CD1c-positive myeloid dendritic cell (primary cell): ENCODE measurements around the gene NUP153.
"Not testable (repeated sequence)": the region's sequence is repeated elsewhere in the genome, so short reads cannot be mapped to it uniquely, and the experiment has no call there.

ENCODE experiments used
- DNase-seq: peaks from one replicate; pipeline ENCODE4 v3.0.0-alpha.2; 2016; ENCODE audit errors: extremely low spot score

The NUP153 gene

DNA sequence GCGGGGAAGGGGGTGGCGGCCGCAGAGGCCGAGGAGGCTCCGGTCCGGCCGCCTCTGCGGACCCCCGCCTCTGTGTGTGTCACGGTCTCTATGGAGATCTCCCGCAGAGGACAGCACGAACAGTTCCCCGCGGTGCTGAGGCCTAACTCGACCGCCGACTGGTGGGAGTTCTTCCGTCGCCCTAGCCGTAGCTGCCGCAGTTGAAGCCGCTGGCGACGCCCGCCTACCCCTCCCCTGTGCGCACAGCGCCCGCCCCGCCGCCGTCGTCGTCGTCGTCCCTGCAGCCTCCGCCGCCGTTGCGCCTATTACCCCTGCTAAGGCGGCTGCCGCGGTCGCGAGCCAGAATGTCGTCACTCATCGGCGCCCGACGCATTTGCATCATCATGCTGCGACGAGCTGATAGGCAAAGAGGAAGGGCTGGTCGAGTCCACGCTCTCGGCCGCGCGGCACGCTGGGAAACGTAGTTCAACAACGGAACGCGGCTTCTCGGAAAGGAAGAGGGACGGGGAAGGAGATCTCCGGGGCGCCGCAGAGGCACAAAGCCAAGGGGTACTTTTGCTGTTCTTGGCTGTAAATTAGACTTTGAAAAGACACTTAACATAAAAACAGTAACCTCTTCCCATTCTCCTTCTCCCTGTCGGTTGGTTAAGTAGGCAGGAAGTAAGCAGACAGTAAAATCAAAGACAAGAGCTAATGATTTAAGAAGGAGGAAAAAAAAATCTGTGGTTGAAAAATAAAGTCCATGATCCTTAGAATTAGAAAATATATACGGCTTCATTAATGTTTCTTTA is at the start of gene NUP153:
NUP153 (minus strand) TSS at position 346 of the 791 bp plus-strand sequence. CDS start 538 bp downstream, outside the sequence.
- peak; percentile 100 for DNase-seq

DNA sequence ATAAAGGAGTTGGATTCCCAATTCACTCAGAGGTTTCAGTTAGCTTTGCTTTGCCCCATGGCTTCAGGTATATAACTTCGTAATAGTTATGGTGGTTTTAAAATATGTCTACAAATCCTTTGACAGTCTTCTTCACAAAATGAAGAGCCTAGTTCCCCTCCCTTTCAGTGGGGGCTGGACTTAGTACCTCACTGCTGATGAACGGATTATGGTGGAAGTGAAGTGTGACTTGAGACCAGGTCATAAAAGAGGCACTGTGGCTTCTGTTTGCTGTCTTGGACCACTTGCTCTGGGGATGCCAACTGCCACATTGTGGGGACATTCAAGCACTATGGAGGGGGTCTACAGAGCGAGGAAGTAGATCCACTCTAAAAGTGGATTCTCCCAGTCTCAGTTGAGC is 47.5 kb upstream of the NUP153 start:
- no peak for DNase-seq

DNA sequence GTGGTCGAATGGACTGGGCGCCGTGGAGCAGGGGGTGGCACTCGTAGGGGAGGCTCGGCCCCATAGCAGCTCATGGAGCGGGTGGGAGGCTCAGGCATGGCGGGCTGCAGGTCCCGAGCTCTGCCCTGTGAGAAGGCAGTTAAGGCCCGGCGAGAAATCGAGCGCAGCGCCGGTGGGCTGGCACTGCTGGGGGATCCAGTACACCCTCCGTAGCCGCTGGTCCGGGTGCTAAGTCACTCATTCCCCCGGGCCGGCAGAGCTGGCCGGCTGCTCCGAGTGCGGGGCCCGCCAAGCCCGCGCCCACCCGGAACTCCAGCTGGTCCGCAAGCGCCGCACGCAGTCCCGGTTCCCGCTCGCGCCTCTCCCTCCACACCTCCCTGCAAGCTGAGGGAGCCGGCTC is 38.6 kb upstream of the NUP153 start:
- DNase-seq, result not testable (repeated sequence)

DNA sequence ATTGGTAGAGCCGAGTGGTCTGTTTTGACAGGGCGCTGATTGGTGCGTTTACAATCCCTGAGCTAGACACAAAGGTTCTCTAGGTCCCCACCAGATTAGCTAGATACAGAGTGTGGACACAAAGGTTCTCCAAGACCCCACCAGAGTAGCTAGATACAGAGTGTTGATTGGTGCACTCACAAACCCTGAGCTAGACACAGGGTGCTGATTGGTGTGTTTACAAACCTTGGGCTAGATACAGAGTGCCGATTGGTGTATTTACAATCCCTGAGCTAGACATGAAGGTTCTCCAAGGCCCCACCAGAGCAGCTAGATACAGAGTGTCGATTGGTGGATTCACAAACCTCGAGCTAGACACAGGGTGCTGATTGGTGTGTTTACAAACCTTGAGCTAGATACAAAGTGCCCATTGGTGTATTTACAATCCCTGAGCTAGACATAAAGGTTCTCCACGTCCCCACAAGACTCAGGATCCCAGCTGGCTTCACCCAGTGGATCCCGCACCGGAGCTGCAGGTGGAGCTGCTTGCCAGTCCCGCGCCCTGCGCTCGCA is 38.1 kb upstream of the NUP153 start:
- DNase-seq, result not testable (repeated sequence)

DNA sequence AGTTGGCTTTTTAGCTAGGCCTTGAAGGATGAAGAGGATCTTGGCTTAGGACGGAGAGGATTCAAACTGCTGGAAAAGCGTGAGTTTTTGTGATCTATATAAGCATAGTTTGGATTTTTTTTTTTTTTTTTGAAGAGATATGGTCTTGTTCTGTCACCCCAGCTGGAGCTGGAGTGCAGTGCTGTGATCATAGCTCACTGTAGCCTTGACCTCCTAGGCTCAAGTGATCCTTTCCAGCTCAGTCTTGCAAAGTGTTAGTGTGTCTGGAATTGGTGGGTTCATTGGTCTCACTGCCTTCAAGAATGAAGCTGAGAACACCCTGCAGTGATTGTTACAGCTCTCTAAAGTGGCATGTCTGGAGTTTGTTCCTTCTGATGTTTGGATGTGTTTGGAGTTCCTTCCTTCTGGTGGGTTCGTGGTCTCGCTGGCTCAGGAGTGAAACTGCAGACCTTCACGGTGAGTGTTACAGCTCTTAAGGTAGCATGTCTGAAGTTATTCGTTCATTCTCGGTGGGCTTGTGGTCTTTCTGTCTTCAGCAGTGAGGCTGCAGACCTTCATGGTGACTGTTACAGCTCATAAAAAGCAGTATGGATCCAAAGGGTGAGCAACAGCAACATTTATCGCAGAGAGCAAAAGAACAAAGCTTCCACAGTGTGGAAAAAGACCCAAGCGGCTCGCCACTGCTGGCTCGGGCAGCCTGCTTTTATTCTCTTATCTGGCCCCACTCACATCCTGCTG is 37.5 kb upstream of the NUP153 start:
- DNase-seq, result no peak

DNA sequence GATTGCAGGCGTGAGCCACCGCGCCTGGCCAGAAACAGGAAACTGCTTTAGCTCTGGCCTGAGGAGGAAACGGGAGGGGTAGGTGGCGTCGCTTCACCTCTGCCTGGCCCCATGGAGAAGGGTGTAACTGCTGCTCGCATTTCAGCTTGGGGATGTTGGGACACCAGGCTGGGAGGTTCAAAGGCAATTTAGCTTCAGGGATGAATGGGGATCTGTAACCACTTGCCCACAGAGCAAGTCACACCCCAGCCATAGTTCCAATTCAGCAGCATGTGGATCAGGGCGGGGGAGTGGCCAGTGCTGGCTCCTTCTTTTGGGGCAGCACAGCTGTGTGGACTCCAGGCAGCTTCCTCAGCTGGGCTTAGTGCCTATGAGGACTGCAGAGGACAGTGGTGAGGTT is 34.8 kb upstream of the NUP153 start:
- DNase-seq, result no peak

DNA sequence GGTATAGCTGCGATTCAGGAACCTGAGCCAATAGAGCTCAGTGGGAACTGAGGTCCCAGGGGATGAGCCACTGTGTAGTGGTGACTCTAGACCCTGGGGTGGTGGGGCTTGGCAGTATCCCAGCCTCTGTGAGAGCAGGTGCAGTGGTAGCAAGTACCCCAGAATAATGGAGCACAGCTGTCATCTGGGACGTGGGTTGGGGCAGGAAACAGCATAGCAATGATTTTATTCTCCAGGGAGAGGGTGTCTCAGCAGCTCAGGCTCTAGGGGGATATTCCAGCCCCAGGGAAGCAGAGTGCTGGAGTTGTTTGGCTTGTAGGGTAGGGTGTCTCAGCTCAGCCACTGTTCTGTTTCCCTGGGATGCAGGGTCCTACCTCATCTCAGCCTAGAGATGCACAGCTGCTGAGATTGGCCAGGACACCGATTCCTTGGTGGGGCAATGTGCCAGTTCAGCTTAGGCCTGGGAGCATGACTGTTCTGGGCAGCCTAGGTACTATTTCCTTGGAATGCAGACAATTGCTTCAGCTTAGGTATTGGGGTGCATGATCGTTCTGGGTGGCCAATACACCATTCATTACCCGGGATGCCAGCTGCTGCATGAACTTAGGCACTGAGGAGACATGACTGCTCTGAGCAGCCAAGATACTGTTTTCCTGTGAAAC is 34.0 kb upstream of the NUP153 start:
- no peak for DNase-seq

DNA sequence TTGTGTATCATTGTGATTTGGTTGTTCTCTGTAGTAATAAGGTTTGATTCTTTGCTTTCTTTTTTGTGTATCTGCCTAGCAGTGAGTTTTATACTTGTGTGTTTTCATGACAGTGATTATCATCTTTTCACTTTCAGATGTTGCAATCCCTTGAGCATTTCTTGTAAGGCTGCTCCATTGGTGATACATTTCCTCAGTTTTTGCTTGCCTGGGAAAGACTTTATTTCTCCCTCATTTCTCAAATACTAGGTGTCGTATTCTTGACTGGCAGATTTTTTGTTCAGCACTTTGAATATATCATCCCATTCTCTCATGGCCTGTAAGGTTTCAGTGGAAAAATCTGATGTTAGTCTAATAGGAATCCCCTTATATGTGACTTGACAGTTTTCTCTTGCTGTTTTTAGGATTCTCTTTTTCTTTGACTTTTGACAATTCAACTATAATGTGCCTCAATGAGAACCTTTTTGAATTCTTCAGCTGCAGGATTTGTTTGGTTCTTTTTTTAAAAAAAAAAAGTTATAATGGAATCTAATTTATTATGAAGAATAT is 31.1 kb upstream of the NUP153 start:
- no peak for DNase-seq

DNA sequence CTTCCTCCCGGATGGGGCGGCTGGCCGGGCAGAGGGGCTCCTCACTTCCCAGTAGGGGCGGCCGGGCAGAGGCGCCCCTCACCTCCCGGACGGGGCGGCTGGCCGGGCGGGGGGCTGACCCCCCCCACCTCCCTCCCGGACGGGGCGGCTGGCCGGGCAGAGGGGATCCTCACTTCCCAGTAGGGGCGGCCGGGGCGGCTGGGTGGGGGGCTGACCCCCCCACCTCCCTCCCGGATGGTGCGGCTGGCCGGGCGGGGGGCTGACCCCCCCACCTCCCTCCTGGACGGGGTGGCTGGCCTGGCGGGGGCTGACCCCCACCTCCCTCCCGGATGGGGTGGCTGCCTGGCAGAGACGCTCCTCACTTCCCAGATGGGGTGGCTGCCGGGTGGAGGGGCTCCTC is 28.6 kb upstream of the NUP153 start:
- DNase-seq, result not testable (repeated sequence)

DNA sequence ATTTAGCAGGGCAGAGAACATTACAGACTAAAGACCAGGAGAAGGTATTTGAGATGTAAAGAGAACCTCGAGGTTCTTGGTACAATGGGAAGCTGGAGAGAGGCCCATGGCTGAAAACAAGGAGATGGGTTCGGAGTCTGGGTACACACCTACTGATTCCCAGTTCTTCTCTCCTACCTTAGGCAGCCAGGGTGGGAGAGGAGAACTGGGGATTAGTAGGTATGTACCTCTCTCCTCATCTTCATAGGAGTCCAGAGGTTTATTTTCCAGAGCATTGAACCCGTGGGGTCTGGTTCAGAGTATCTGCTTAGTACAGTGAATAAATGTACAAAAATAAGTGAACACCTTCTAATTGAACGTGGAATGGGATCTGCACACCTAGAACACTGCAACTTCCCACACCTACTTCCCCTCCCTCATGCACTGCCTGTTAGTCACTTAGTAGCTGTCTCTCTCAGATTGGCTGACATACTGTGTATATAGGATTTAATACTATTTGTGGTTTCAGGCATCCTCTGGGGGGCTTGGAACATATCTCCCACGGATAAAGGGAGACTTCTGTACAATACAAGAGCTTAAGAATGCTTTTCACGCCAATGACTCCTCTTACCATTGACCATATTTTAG is 23.5 kb upstream of the NUP153 start:
- DNase-seq, result no peak

DNA sequence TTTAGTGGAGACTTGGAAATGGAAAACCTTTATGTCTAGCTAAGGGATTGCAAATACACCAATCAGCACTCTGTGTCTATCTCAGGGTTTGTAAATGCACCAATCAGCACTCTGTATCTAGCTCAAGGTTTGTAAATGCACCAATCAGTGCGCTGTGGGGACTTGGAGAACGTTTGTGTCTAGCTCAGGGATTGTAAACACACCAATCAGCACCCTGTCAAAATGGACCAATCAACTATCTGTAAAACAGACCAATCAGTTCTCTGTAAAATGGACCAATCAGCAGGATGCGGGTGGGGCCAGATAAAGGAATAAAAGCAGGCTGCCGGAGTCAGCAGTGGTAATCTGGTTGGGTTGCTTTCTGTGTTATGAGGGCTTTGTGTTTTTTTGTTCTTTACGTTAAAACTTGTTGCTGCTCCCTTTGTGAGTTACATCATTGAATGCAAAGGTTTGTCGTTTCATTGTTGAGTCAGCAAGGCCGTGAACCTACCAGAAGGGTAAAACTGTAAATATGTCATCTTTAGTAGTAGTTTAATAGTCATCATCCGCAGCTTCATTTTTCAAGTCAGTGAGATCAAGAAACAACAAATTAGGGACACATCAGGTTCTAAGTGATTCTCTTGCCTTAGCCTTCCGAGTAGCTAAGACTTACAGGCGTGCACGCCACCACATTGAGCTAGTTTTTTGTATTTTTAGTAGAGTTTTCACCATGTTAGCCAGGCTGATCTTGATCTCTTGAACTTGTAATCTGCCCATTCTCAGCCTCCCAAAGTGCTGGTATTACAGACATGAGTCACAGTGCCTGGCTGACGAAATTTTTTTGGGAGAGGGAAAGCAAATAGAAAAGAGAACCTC is 22.7 kb upstream of the NUP153 start:
- no peak for DNase-seq

DNA sequence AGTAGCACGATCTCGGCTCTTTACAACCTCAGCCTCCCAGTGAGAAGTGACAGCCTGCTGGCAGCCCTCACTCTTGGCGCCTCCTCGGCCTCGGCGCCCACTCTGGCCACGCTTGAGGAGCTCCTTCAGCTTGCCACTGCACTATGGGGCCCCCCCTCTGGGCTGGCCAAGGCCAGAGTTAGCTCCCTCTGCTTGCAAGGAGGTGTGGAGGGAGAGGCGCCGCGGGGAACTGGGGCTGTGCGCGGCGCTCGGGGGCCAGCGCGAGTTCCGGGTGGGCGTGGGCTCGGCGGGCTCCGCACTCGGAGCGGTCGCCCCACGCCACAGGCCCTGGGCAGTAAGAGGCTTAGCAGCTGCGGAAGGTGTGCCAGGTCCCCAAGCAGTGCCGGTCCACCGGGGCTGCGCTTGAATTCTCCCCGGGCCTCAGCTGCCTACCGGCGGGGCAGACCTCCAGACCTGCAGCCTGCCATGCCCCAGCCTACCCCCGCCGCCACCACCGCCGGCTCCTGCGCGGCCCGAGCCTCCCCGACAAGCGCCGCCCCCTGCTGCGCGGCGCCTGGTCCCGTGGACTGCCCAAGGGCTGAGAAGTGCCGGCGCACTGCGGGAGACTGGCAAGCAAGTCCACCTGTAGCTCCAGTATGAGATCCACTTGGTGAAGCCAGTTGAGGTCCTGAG is 22.0 kb upstream of the NUP153 start:
- DNase-seq, result no peak

DNA sequence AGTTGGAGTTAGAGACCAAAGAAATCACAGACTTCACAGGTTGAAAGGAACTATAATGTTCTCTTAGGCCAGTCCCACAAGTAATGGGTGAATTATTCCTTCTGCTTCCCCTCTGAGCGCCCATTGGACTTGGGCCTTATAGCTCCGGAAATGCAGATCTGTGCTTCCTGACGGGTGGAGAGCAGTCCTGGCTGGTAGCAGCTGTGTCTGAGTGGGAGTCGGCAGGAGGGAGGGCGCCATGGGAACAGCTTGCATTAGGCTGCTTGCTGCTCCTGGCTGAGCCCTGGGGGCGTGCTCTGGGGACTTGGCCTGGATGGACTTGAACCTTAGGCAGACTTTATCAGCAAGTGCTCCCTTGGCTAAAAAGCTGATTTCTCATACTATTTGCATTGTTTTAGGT is 18.4 kb upstream of the NUP153 start:
- no peak for DNase-seq

DNA sequence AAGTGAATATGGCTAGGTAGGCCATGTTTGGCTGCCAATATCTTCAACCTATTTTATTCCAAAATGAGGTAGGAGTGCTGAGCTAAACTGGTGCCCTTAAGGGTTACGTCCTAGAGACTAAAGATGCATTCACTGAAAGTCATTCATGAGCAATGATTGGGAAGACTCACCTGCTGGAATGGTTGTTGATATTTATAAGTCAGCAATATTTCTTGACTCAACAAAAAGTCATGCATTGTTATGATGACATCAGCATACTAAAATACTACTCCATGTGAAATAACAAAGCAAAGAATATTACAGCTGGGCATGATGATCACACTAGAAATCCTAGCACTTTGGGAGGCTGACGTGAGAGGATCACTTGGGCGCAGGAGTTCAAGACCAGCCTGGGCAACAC is 17.6 kb upstream of the NUP153 start:
- no peak for DNase-seq

DNA sequence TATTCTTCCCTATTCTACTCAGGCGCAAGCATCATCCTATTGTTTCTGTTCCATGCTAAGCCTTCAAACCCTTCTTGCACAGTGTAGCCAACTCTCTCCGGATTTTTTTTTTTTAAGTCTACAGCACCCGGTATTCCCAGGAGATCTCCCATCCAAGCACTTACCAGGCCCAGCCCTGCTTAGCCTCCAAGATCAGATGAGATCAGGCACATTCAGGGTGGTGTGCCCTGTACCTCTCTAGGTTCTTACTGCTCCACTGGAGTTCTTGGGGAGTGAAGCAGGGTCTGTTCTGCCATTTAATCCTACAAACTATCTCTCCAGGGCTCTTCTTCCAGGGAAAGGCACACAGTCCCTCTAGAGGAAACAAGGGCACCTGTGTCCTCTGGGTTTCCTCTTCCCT is 14.9 kb upstream of the NUP153 start:
- DNase-seq, result no peak

DNA sequence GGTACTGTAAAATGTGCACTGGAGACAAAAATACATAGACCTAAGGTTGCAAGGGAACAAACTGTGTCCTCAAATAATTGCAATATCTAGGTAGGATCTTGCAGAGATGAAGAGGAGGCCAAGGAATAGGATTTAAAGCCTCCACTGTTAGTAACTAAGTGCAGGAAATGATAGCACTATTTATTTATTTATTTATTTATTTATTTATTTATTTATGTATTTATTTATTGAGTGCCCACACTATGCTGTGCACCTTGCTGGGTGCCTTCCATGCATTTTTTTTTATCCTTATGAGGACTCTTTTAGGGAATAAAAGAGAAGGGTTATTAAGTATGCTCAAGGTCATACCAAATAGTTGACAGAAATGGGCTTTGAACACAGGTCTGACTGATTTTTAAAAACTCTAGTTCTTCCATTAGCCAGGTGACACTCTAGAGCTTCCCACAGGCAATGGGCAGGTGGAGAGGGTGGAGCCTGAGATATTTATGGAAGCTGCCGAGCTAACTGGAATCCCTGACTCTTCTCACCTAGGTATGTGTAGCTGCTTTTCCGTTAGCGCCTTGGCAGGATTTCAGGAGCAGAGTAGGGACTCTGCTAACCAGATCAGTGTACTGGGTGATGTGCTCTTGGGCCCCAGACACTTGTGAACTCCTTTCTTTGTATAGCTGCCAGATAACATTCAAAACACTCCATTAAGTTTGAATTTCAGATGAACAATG is 12.8 kb upstream of the NUP153 start:
- DNase-seq, result no peak

DNA sequence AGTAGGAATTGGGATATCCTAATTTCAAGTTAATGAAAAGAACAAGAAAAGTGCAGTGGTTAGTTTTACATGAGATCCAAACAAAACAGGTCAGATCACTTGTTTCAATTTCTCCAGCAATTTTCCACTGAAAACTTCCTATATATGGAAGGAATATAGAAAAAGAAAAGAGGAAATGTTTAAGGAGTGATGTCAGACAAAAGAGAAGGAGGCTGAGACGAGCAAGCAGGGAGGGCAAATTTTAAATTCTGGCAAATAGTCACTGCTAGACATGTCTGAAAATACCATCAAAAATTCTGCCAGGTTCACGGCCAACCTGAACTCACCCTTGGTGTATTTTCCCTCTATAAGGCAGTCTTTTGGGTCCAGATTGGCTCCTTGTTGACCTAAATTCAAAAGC is 9.5 kb upstream of the NUP153 start:
- no peak for DNase-seq

DNA sequence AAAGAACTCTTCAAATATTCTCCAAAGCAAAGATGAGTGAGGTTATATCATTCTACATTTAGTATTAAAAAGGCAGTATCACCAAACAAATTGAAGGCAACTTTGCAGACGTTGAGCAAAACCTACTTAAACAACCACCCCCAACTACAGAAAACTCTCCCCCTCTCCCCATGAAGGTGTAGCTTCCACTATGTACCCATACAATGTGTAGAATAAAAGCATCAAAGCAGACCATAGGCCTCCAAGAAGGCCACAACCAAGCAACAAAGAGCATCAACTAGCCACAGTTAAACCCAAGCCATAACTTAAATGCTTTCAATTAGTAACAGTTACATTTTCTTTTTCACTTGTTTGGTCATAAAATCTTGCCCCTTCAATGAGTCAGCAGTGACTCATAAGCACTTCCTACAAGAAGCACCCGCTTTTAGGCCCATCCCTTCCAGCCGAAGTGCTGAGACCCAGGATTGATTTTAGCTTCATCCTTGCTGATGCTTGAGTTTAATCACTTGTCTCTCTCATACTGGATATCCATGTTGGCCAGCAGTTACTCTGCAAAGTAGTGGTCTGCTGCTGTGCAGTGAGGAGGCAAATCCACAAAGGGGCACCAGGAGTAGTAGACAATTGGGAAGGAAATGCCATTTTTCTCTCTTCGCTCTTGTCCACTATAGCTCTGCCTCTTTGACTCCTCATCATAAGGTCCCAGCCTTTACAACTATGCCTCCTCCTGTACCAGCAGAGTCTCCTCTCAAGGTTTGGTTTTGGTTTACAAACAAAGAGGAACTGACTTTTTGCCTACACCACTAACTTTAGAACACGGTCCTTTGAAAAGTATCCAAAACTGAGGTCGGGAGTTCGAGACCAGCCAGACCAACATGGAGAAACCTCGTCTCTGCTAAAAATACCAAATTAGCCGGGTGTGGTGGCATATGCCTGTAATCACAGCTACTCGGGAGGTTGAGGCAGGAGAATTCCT is 8.4 kb upstream of the NUP153 start:
- peak; percentile 71 for DNase-seq
